Measurements from ENCODE around the gene CBX5. TPM values are rescaled to one million over a fixed set of nuclear protein-coding genes. Genes with fewer than 3 reads are reported as not detected.

CBX5 gene
- total and polyA plus RNA-seq, 9 of the 15 experiments (the other 6 are each of a cell fraction or from before 2014, with no cell fraction given): 32.6 to 102 (median 59.2) TPM

DNA sequence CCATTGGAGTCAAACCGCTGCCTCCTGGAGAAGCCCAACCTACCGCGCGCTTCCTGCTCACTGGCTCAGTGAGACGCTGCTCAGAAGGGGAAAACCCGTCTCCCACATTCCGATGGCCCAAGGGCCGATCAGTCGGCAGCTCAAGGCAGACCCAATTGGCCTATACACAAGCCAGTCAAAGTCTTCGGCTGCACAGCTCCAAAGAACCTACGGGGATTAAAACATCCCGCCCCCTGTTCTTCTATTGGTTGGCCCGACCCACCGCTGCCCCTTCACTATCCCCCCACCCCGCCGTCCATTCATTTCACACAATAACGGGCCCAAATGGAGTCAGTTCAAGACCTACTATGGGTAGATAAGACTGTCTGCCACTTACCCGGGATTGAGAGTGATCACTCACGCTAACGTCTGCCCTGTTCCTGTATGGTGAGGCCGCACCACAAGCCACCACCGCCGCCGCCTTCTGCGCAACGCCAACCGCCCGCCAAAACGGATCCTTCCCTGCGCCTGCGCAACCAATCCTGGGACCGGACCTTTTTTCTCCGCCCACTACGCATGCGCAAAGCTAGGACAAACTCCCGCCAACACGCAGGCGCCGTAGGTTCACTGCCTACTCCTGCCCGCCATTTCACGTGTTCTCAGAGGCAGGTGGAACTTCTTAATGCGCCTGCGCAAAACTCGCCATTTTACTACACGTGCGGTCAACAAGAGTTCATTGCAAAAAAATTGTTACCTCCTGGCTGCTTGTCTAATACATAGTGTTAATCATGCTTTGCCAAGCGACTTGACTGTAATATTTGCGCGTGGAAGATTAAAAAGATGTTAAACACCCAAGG is at the start of gene CBX5 (continued):
- TF ChIP-seq ETS2 (tag; IDR thresholded peaks at IDR 0.05; ENCODE audit: borderline replicate concordance, poor library complexity, severe bottlenecking) (no peak), EGR1 (conservative IDR thresholded peaks at IDR 0.05) (no peak), POLR2AphosphoS2 (IDR thresholded peaks at IDR 0.05; ENCODE audit: low read length) (peak; percentile 86), TSC22D4 (tag; IDR thresholded peaks at IDR 0.05) (no peak), ZNF146 (CRISPR knock-in tag; IDR thresholded peaks at IDR 0.05; ENCODE audit: unreplicated experiment) (no peak), GABPA (tag; conservative IDR thresholded peaks at IDR 0.05; ENCODE audit: low read depth) (no peak), TARDBP (IDR thresholded peaks at IDR 0.05) (no peak), CBX3 (IDR thresholded peaks at IDR 0.05; ENCODE audit: borderline replicate concordance in 1 of 2, low read length in 2 of 2) (no peak; a peak in 1 of 3 replicates), ZNF239 (CRISPR knock-in tag; IDR thresholded peaks at IDR 0.05) (no peak), U2AF2 (optimal IDR thresholded peaks at IDR 0.05; ENCODE audit: low read depth, low read length) (no peak), ZEB2 (IDR thresholded peaks at IDR 0.05) (no peak)
- TF ChIP-seq, protein P1, sequence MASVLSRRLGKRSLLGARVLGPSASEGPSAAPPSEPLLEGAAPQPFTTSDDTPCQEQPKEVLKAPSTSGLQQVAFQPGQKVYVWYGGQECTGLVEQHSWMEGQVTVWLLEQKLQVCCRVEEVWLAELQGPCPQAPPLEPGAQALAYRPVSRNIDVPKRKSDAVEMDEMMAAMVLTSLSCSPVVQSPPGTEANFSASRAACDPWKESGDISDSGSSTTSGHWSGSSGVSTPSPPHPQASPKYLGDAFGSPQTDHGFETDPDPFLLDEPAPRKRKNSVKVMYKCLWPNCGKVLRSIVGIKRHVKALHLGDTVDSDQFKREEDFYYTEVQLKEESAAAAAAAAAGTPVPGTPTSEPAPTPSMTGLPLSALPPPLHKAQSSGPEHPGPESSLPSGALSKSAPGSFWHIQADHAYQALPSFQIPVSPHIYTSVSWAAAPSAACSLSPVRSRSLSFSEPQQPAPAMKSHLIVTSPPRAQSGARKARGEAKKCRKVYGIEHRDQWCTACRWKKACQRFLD (CRISPR knock-in tag; IDR thresholded peaks at IDR 0.05): peak; percentile 88
- TF ChIP-seq, protein P2, sequence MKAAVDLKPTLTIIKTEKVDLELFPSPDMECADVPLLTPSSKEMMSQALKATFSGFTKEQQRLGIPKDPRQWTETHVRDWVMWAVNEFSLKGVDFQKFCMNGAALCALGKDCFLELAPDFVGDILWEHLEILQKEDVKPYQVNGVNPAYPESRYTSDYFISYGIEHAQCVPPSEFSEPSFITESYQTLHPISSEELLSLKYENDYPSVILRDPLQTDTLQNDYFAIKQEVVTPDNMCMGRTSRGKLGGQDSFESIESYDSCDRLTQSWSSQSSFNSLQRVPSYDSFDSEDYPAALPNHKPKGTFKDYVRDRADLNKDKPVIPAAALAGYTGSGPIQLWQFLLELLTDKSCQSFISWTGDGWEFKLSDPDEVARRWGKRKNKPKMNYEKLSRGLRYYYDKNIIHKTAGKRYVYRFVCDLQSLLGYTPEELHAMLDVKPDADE (conservative IDR thresholded peaks at IDR 0.05; ENCODE audit: control insufficient read depth, low read depth, low read length): no peak; the same call in 1 of the 2 replicates
- TF ChIP-seq, protein P3, sequence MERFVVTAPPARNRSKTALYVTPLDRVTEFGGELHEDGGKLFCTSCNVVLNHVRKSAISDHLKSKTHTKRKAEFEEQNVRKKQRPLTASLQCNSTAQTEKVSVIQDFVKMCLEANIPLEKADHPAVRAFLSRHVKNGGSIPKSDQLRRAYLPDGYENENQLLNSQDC (CRISPR knock-in tag; IDR thresholded peaks at IDR 0.05): peak; percentile 73; the same call in 1 of the 2 replicates
- TF ChIP-seq, protein P4, sequence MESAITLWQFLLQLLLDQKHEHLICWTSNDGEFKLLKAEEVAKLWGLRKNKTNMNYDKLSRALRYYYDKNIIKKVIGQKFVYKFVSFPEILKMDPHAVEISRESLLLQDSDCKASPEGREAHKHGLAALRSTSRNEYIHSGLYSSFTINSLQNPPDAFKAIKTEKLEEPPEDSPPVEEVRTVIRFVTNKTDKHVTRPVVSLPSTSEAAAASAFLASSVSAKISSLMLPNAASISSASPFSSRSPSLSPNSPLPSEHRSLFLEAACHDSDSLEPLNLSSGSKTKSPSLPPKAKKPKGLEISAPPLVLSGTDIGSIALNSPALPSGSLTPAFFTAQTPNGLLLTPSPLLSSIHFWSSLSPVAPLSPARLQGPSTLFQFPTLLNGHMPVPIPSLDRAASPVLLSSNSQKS (CRISPR knock-in tag; IDR thresholded peaks at IDR 0.05): no peak
- TF ChIP-seq, protein P5, sequence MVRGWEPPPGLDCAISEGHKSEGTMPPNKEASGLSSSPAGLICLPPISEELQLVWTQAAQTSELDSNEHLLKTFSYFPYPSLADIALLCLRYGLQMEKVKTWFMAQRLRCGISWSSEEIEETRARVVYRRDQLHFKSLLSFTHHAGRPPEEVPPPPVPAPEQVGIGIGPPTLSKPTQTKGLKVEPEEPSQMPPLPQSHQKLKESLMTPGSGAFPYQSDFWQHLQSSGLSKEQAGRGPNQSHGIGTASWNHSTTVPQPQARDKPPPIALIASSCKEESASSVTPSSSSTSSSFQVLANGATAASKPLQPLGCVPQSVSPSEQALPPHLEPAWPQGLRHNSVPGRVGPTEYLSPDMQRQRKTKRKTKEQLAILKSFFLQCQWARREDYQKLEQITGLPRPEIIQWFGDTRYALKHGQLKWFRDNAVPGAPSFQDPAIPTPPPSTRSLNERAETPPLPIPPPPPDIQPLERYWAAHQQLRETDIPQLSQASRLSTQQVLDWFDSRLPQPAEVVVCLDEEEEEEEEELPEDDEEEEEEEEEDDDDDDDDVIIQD (CRISPR knock-in tag; IDR thresholded peaks at IDR 0.05): no peak
